ENCODE measurements around the gene HTRA1.

- TF ChIP-seq POLR2AphosphoS5 (IDR thresholded peaks at IDR 0.05; ENCODE audit: low read length) (no peak), CREB1 (IDR thresholded peaks at IDR 0.05; ENCODE audit: low read depth) (no peak), TAF1 (IDR thresholded peaks at IDR 0.05; ENCODE audit: borderline replicate concordance, low read depth, low read length) (no peak), RFX5 (IDR thresholded peaks at IDR 0.05; ENCODE audit: low read depth, low read length) (no peak), TBL1XR1 (IDR thresholded peaks at IDR 0.05; ENCODE audit: low read depth, low read length) (no peak), SP1 (IDR thresholded peaks at IDR 0.05; ENCODE audit: low read depth, low read length) (no peak), BRCA1 (IDR thresholded peaks at IDR 0.05; ENCODE audit: low read depth, low read length) (no peak), SPI1 (IDR thresholded peaks at IDR 0.05; ENCODE audit: borderline replicate concordance, insufficient read depth, low read depth, low read length) (no peak)
- TF ChIP-seq, protein P1, sequence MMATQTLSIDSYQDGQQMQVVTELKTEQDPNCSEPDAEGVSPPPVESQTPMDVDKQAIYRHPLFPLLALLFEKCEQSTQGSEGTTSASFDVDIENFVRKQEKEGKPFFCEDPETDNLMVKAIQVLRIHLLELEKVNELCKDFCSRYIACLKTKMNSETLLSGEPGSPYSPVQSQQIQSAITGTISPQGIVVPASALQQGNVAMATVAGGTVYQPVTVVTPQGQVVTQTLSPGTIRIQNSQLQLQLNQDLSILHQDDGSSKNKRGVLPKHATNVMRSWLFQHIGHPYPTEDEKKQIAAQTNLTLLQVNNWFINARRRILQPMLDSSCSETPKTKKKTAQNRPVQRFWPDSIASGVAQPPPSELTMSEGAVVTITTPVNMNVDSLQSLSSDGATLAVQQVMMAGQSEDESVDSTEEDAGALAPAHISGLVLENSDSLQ (IDR thresholded peaks at IDR 0.05): no peak
- TF ChIP-seq, protein P2, sequence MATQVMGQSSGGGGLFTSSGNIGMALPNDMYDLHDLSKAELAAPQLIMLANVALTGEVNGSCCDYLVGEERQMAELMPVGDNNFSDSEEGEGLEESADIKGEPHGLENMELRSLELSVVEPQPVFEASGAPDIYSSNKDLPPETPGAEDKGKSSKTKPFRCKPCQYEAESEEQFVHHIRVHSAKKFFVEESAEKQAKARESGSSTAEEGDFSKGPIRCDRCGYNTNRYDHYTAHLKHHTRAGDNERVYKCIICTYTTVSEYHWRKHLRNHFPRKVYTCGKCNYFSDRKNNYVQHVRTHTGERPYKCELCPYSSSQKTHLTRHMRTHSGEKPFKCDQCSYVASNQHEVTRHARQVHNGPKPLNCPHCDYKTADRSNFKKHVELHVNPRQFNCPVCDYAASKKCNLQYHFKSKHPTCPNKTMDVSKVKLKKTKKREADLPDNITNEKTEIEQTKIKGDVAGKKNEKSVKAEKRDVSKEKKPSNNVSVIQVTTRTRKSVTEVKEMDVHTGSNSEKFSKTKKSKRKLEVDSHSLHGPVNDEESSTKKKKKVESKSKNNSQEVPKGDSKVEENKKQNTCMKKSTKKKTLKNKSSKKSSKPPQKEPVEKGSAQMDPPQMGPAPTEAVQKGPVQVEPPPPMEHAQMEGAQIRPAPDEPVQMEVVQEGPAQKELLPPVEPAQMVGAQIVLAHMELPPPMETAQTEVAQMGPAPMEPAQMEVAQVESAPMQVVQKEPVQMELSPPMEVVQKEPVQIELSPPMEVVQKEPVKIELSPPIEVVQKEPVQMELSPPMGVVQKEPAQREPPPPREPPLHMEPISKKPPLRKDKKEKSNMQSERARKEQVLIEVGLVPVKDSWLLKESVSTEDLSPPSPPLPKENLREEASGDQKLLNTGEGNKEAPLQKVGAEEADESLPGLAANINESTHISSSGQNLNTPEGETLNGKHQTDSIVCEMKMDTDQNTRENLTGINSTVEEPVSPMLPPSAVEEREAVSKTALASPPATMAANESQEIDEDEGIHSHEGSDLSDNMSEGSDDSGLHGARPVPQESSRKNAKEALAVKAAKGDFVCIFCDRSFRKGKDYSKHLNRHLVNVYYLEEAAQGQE (IDR thresholded peaks at IDR 0.05; ENCODE audit: low read depth, low read length): no peak
- TF ChIP-seq, protein P3, sequence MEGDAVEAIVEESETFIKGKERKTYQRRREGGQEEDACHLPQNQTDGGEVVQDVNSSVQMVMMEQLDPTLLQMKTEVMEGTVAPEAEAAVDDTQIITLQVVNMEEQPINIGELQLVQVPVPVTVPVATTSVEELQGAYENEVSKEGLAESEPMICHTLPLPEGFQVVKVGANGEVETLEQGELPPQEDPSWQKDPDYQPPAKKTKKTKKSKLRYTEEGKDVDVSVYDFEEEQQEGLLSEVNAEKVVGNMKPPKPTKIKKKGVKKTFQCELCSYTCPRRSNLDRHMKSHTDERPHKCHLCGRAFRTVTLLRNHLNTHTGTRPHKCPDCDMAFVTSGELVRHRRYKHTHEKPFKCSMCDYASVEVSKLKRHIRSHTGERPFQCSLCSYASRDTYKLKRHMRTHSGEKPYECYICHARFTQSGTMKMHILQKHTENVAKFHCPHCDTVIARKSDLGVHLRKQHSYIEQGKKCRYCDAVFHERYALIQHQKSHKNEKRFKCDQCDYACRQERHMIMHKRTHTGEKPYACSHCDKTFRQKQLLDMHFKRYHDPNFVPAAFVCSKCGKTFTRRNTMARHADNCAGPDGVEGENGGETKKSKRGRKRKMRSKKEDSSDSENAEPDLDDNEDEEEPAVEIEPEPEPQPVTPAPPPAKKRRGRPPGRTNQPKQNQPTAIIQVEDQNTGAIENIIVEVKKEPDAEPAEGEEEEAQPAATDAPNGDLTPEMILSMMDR (IDR thresholded peaks at IDR 0.05 in 2 of 3, conservative IDR thresholded peaks at IDR 0.05 in 1 of 3; ENCODE audit: control insufficient read depth in 2 of 3, extremely low read depth in 1 of 3, insufficient read depth in 1 of 3, low read depth in 3 of 3, low read length in 3 of 3): no peak
- TF ChIP-seq, protein P4, sequence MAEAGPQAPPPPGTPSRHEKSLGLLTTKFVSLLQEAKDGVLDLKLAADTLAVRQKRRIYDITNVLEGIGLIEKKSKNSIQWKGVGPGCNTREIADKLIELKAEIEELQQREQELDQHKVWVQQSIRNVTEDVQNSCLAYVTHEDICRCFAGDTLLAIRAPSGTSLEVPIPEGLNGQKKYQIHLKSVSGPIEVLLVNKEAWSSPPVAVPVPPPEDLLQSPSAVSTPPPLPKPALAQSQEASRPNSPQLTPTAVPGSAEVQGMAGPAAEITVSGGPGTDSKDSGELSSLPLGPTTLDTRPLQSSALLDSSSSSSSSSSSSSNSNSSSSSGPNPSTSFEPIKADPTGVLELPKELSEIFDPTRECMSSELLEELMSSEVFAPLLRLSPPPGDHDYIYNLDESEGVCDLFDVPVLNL (IDR thresholded peaks at IDR 0.05; ENCODE audit: low read depth, low read length): no peak
Observed at GRCh38 chr10:122420624-122421007, 40.7 kb upstream of the HTRA1 start.

All from GM12878 (cell line).